SK-N-SH (cell line): Measurements from ENCODE around the gene PHKG2. TPM values are rescaled to one million over a fixed set of nuclear protein-coding genes. Genes with fewer than 3 reads are reported as not detected.

Source experiments
- CTCF ChIA-PET: fragments of 300-600, 350-600 bp; formaldehyde crosslinking; extraction: SDS; loops from one replicate; lab custom pipeline; 2021; lab: Yijun Ruan, JAX
- POLR2A ChIA-PET: fragments of 350-600 bp; sonication (Branson Sonifier 250); formaldehyde crosslinking; extraction: SDS; loops from one replicate; lab custom pipeline; 2020; ENCODE audit warnings: antibody characterized with exemption, inconsistent platforms; lab: Yijun Ruan, JAX
- DNase-seq: peaks from one replicate; pipeline ENCODE4 v3.0.0; 2012
- H2AFZ ChIP-seq: fragments of 200-600 bp; sonication (generic); 2 replicates; pipeline ENCODE4 v1.8.1; 2016; ENCODE audit warnings: antibody characterized with exemption, mild to moderate bottlenecking, low read depth
- H3F3A ChIP-seq: fragments of 200-600 bp; sonication (generic); replicated peaks from 2 replicates; pipeline ENCODE3; 2016; ENCODE audit warnings: antibody characterized with exemption, mild to moderate bottlenecking; ENCODE audit not compliant: insufficient read depth
- H3K27ac ChIP-seq, 2 experiments: fragments of 200-500 bp in 1 of 2; fragments of 200-600 bp in 1 of 2; sonication (Bioruptor generic) in 1 of 2; sonication (generic), shearing (Covaris generic) in 1 of 2; 2 replicates each; pipeline versions ENCODE4 v1.5.1 to v1.6.1; 2014 to 2016; ENCODE audit warnings: low read depth in 2 of 2, inconsistent platforms in 1 of 2, low read length in 1 of 2, mild to moderate bottlenecking in 1 of 2, mixed read lengths in 1 of 2
- H3K27me3 ChIP-seq: fragments of 200-600 bp; sonication (generic), shearing (Covaris generic); 2 replicates; pipeline ENCODE4 v1.6.1; 2016; ENCODE audit warnings: mixed run types; ENCODE audit not compliant: insufficient read depth
- H3K36me3 ChIP-seq, 2 experiments: fragments of 200-500 bp in 1 of 2; fragments of 200-600 bp in 1 of 2; sonication (Bioruptor generic) in 1 of 2; sonication (generic) in 1 of 2; replicated peaks in 1 of 2; 2 replicates each; pipeline versions ENCODE3 to v1.5.1; 2014 to 2016; ENCODE audit warnings: low read length in 1 of 2, mild to moderate bottlenecking in 1 of 2; ENCODE audit not compliant: insufficient read depth in 2 of 2, control insufficient read depth in 1 of 2
- H3K4me1 ChIP-seq, 2 experiments: fragments of 200-500 bp in 1 of 2; fragments of 200-600 bp in 1 of 2; sonication (Bioruptor generic) in 1 of 2; sonication (generic), shearing (Covaris generic) in 1 of 2; 2 replicates each; pipeline versions ENCODE4 v1.5.1 to v1.6.1; 2014 to 2016; ENCODE audit warnings: low read depth in 1 of 2, low read length in 1 of 2, mixed run types in 1 of 2; ENCODE audit not compliant: insufficient read depth in 2 of 2, control insufficient read depth in 1 of 2
- H3K4me2 ChIP-seq: fragments of 200-600 bp; sonication (generic), shearing (Covaris generic); 2 replicates; pipeline ENCODE4 v1.6.1; 2017; ENCODE audit warnings: mixed run types
- H3K4me3 ChIP-seq, 2 experiments: fragments of 200-500 bp in 1 of 2; fragments of 200-600 bp in 1 of 2; sonication (Bioruptor generic) in 1 of 2; sonication (generic), shearing (Covaris generic) in 1 of 2; 2 replicates each; pipeline versions ENCODE4 v1.5.1 to v1.8.1; 2014 to 2016; ENCODE audit warnings: low read depth in 2 of 2, inconsistent platforms in 1 of 2, low read length in 1 of 2, mild to moderate bottlenecking in 1 of 2, mixed read lengths in 1 of 2, moderate library complexity in 1 of 2
- H3K79me2 ChIP-seq: fragments of 200-600 bp; sonication (generic); 2 replicates; pipeline ENCODE4 v1.8.1; 2017; ENCODE audit warnings: mild to moderate bottlenecking; ENCODE audit not compliant: insufficient read depth
- H3K9ac ChIP-seq: fragments of 200-600 bp; sonication (generic); 2 replicates; pipeline ENCODE4 v1.6.1; 2017; ENCODE audit warnings: mixed run types
- H3K9me2 ChIP-seq: fragments of 200-600 bp; sonication (generic); 2 replicates; pipeline ENCODE4 v1.6.1; 2017; ENCODE audit warnings: mixed run types
- H3K9me3 ChIP-seq: fragments of 200-600 bp; sonication (generic); 2 replicates; pipeline ENCODE4 v1.6.1; 2017; ENCODE audit warnings: mixed run types, mild to moderate bottlenecking, moderate library complexity
- H4K20me1 ChIP-seq: fragments of 200-600 bp; sonication (generic); 2 replicates; pipeline ENCODE4 v1.6.1; 2017; ENCODE audit warnings: mild to moderate bottlenecking, mixed run types; ENCODE audit not compliant: insufficient read depth
- ELF1 ChIP-seq: IDR thresholded peaks from 2 replicates; pipeline ENCODE4 v1.4.0; 2012
- FOXJ3 ChIP-seq: sonication (generic); formaldehyde crosslinking; IDR thresholded peaks from 2 replicates; pipeline ENCODE4 v1.5.1; 2020; ENCODE audit warnings: mild to moderate bottlenecking, missing genetic modification reagents
- FOXM1 ChIP-seq: IDR thresholded peaks from 2 replicates; pipeline ENCODE4 v1.4.0; 2012; ENCODE audit warnings: low read depth, mild to moderate bottlenecking
- GABPA ChIP-seq: IDR thresholded peaks from 2 replicates; pipeline ENCODE4 v1.4.0; 2012; ENCODE audit warnings: low read depth, mild to moderate bottlenecking
- MEF2A ChIP-seq: IDR thresholded peaks from 2 replicates; pipeline ENCODE4 v1.4.0; 2012; ENCODE audit warnings: low read depth, borderline replicate concordance
- NFIC ChIP-seq: IDR thresholded peaks from 2 replicates; pipeline ENCODE4 v1.4.0; 2012; ENCODE audit warnings: borderline replicate concordance
- POLR2AphosphoS5 ChIP-seq: IDR thresholded peaks from 2 replicates; pipeline ENCODE4 v1.6.1; 2012; ENCODE audit warnings: low read depth, low read length
- RCOR1 ChIP-seq: fragments of 150-350 bp; IDR thresholded peaks from 2 replicates; pipeline ENCODE4 v1.6.1; 2017; ENCODE audit warnings: antibody characterized with exemption, low read length
- SIN3A ChIP-seq: IDR thresholded peaks from 2 replicates; pipeline ENCODE4 v1.6.1; 2012; ENCODE audit warnings: low read depth, mild to moderate bottlenecking, low read length, moderate library complexity, borderline replicate concordance
- SMC3 ChIP-seq: IDR thresholded peaks from 2 replicates; pipeline ENCODE4 v1.6.1; 2012; ENCODE audit warnings: low read depth, low read length, improper control_type of control experiment
- YY1 ChIP-seq: IDR thresholded peaks from 2 replicates; pipeline ENCODE4 v1.4.0; 2012; ENCODE audit warnings: low read depth, mild to moderate bottlenecking
- whole genome bisulfite sequencing: methylation state at CpG from one replicate; pipeline ENCODE4 v1.1.6; 2017; ENCODE audit warnings: low lambda C conversion rate; 5-methylcytosine and 5-hydroxymethylcytosine counted together
- polyA plus RNA-seq, 3 experiments: library from polyadenylated mRNA; depleted of rRNA; stranded (reverse); fragments of >200 nt; gene quantifications; 2 replicates each; pipeline ENCODE4 v1.2.3, GENCODE V29; 2012
- TF ChIP-seq, protein P1 (sequence below): IDR thresholded peaks from 2 replicates; pipeline ENCODE4 v1.6.1; 2012; ENCODE audit warnings: mild to moderate bottlenecking, low read depth, low read length, moderate library complexity
- TF ChIP-seq, protein P2 (sequence below): fragments of 150-350 bp; IDR thresholded peaks from 2 replicates; pipeline ENCODE4 v1.6.1; 2017; ENCODE audit warnings: antibody characterized with exemption, low read length, low read depth, borderline replicate concordance

PHKG2 gene
- polyA plus RNA-seq, 1 of the 3 experiments (the other 2 are of a cell fraction): 45.8 TPM

DNA sequence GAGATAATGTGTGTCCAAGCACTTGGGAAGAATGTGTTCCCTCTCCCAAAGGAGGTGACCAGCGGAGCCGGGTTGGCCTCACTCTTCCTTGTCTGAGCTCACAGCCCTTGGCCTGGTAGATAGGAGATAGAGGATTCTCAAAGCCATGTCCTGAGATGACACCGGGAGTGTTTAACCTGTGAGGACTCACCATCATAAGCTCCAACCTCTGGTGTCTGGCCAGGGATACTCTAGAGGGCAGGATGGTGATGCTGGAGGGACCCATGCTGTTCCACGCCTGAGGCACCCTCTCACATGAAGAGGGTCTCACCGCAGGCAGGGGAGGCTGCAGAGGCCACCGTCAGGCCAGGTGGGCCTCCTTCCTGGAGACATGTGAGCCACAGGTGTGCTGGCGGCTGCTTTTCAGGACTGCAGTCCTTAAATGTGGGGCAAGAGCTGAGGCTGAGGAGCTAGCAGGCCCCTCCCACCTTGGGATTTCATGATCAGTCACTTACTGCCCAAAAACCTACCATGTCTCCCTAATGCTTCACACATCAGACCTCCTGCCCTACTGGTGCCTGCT is 45.4 kb downstream of the PHKG2 start:
- no peaks in the 10 kb centered on the region for H3K27me3 ChIP-seq
- WGBS: 94% methylated on average over 3 of the region's 7 CpGs
- no peak overlapping the region for H3K27ac ChIP-seq
- H3F3A ChIP-seq: no peaks in the 10 kb centered on the region
- no peak overlapping the region for H3K9ac ChIP-seq
- no peak overlapping the region for H3K4me3 ChIP-seq
- no peak for TF ChIP-seq YY1
- no peak for TF ChIP-seq POLR2AphosphoS5
- no peak for TF ChIP-seq FOXJ3 (CRISPR knock-in tag)
- TF ChIP-seq SMC3: no peak
- TF ChIP-seq GABPA: no peak
- H2AFZ ChIP-seq: no peak overlapping the region
- H3K79me2 ChIP-seq: no peaks in the 10 kb centered on the region
- no peaks in the 10 kb centered on the region for H4K20me1 ChIP-seq
- no peaks in the 10 kb centered on the region for H3K9me3 ChIP-seq
- ChIA-PET CTCF (interaction anchor here (0.7 to 3.7 kb wide), 4 partner anchors 9 to 26 kb away, joined by 3 to 12 read pairs (median 6); no protein-coding TSS in a partner anchor), POLR2A (interaction anchor here (1.6 to 1.8 kb wide), 2 partner anchors 10 to 12 kb away, joined by 4 to 7 read pairs; no protein-coding TSS in a partner anchor)
- no peaks in the 10 kb centered on the region for H3K36me3 ChIP-seq
- DNase-seq: no peak
- H3K9me2 ChIP-seq: no peaks in the 10 kb centered on the region
- no peaks in the 10 kb centered on the region for H3K4me1 ChIP-seq
- H3K4me2 ChIP-seq: no peak overlapping the region

DNA sequence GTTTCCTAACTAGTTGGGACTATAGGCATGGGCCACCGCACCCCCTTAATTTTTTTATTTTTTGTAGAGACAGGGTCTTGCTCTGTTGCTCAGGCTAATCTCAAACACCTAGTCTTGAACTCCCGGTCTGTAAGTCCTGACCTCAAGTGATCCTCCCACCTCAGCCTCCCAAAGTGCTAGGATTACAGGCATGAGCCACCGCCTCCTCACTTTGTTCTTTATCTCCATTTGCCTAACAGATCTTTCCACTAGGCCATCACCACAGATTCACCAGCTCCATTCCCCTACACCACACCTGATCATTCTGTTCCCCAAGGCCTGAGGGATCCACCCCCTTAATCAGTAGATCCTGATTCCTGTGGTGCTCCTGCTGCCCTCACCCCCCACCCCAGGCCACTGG is 46.4 kb downstream of the PHKG2 start:
- Histone ChIP-seq H3K4me2 (no peak overlapping the region), H3K27ac (no peak overlapping the region), H4K20me1 (no peaks in the 10 kb centered on the region), H3K9ac (no peak overlapping the region), H3K9me2 (no peaks in the 10 kb centered on the region), H3K9me3 (no peaks in the 10 kb centered on the region), H3F3A (no peaks in the 10 kb centered on the region), H3K79me2 (no peaks in the 10 kb centered on the region), H3K27me3 (no peaks in the 10 kb centered on the region), H3K36me3 (no peaks in the 10 kb centered on the region), H2AFZ (no peak overlapping the region), H3K4me1 (no peaks in the 10 kb centered on the region), H3K4me3 (no peak overlapping the region)
- 95% methylated on average over 3 of the region's 3 CpGs for WGBS
- DNase-seq: no peak
- ChIA-PET POLR2A (no interaction called here), CTCF (interaction anchor here (3.7 kb wide), 1 partner anchor 19 kb away, joined by 12 read pairs; no protein-coding TSS in a partner anchor)
- TF ChIP-seq, protein P1, sequence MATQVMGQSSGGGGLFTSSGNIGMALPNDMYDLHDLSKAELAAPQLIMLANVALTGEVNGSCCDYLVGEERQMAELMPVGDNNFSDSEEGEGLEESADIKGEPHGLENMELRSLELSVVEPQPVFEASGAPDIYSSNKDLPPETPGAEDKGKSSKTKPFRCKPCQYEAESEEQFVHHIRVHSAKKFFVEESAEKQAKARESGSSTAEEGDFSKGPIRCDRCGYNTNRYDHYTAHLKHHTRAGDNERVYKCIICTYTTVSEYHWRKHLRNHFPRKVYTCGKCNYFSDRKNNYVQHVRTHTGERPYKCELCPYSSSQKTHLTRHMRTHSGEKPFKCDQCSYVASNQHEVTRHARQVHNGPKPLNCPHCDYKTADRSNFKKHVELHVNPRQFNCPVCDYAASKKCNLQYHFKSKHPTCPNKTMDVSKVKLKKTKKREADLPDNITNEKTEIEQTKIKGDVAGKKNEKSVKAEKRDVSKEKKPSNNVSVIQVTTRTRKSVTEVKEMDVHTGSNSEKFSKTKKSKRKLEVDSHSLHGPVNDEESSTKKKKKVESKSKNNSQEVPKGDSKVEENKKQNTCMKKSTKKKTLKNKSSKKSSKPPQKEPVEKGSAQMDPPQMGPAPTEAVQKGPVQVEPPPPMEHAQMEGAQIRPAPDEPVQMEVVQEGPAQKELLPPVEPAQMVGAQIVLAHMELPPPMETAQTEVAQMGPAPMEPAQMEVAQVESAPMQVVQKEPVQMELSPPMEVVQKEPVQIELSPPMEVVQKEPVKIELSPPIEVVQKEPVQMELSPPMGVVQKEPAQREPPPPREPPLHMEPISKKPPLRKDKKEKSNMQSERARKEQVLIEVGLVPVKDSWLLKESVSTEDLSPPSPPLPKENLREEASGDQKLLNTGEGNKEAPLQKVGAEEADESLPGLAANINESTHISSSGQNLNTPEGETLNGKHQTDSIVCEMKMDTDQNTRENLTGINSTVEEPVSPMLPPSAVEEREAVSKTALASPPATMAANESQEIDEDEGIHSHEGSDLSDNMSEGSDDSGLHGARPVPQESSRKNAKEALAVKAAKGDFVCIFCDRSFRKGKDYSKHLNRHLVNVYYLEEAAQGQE: no peak
- TF ChIP-seq FOXM1: no peak
- no peak for TF ChIP-seq MEF2A
- no peak for TF ChIP-seq NFIC
- TF ChIP-seq SIN3A: no peak
- TF ChIP-seq, protein P2, sequence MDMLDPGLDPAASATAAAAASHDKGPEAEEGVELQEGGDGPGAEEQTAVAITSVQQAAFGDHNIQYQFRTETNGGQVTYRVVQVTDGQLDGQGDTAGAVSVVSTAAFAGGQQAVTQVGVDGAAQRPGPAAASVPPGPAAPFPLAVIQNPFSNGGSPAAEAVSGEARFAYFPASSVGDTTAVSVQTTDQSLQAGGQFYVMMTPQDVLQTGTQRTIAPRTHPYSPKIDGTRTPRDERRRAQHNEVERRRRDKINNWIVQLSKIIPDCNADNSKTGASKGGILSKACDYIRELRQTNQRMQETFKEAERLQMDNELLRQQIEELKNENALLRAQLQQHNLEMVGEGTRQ: no peak
- no peak for TF ChIP-seq ELF1
- TF ChIP-seq RCOR1: no peak
- TF ChIP-seq POLR2AphosphoS5: no peak
